ENCODE measurements around the gene ULK4. TPM values are rescaled to one million over a fixed set of nuclear protein-coding genes. Genes with fewer than 3 reads are reported as not detected.

Gene ULK4
- total and polyA plus RNA-seq, 2 donors (not counting 1 experiment from before 2014, with no cell fraction given) = 9.1 to 9.7 TPM

- H3K9ac ChIP-seq (ENCODE audit: insufficient read depth, low read length) = no peak overlapping the region
- H3K79me2 ChIP-seq (ENCODE audit: control insufficient read depth, insufficient read depth, low read length) = no peaks in the 10 kb centered on the region
- DNase-seq (ENCODE audit: low read depth in 2 of 2) = peak; percentile 79 to 96
- no peak overlapping the region for H2AFZ ChIP-seq (ENCODE audit: low read length)
- no peaks in the 10 kb centered on the region for H3K4me1 ChIP-seq (ENCODE audit: control insufficient read depth, extremely low read depth, insufficient read depth, low read length)
- TF ChIP-seq EZH2 (IDR thresholded peaks at IDR 0.05; ENCODE audit: low read length, missing control alignments) = no peak
- H3K9me3 ChIP-seq (ENCODE audit: control insufficient read depth, insufficient read depth, low read depth, low read length) = no peaks in the 10 kb centered on the region
- H3K27ac ChIP-seq (ENCODE audit: insufficient read depth, low read length) = no peak overlapping the region
- H3K4me2 ChIP-seq (ENCODE audit: extremely low read depth, insufficient read depth, low read length) = no peak overlapping the region
- H3K36me3 ChIP-seq (ENCODE audit: control insufficient read depth, insufficient read depth, low read length) = no peaks in the 10 kb centered on the region
- H3K4me3 ChIP-seq (replicated peaks in 1 of 4; ENCODE audit: control extremely low read depth in 1 of 4, insufficient read depth in 1 of 4, low read depth in 3 of 4, low read length in 4 of 4) = no peak overlapping the region
- no peaks in the 10 kb centered on the region for H3K27me3 ChIP-seq (ENCODE audit: control insufficient read depth, insufficient read depth, low read length)
- H4K20me1 ChIP-seq (ENCODE audit: control insufficient read depth, extremely low read depth, insufficient read depth, low read length) = no peaks in the 10 kb centered on the region
Observed at GRCh38 chr3:41682996-41683395, 278.9 kb downstream of the ULK4 start.

GRCh38 chr3:41682382-41682781, 279.5 kb downstream of the ULK4 start:
- no peaks in the 10 kb centered on the region for H3K36me3 ChIP-seq (ENCODE audit: control insufficient read depth, insufficient read depth, low read length)
- no peak overlapping the region for H3K9ac ChIP-seq (ENCODE audit: insufficient read depth, low read length)
- H3K27ac ChIP-seq (ENCODE audit: insufficient read depth, low read length) = no peak overlapping the region
- H3K9me3 ChIP-seq (ENCODE audit: control insufficient read depth, insufficient read depth, low read depth, low read length) = no peaks in the 10 kb centered on the region
- no peak for TF ChIP-seq EZH2 (IDR thresholded peaks at IDR 0.05; ENCODE audit: low read length, missing control alignments)
- no peak for TF ChIP-seq CTCF (conservative IDR thresholded peaks at IDR 0.05 in 1 of 2, IDR thresholded peaks at IDR 0.05 in 1 of 2; ENCODE audit: low read depth in 1 of 2, low read length in 2 of 2)
- no peaks in the 10 kb centered on the region for H3K4me1 ChIP-seq (ENCODE audit: control insufficient read depth, extremely low read depth, insufficient read depth, low read length)
- no peak overlapping the region for H2AFZ ChIP-seq (ENCODE audit: low read length)
- no peaks in the 10 kb centered on the region for H4K20me1 ChIP-seq (ENCODE audit: control insufficient read depth, extremely low read depth, insufficient read depth, low read length)
- H3K79me2 ChIP-seq (ENCODE audit: control insufficient read depth, insufficient read depth, low read length) = no peaks in the 10 kb centered on the region
- H3K4me2 ChIP-seq (ENCODE audit: extremely low read depth, insufficient read depth, low read length) = no peak overlapping the region
- no peak overlapping the region for H3K4me3 ChIP-seq (replicated peaks in 1 of 4; ENCODE audit: control extremely low read depth in 1 of 4, insufficient read depth in 1 of 4, low read depth in 3 of 4, low read length in 4 of 4)
- no peaks in the 10 kb centered on the region for H3K27me3 ChIP-seq (ENCODE audit: control insufficient read depth, insufficient read depth, low read length)
- no peak for DNase-seq (ENCODE audit: low read depth in 2 of 2)

- H3K9me3 ChIP-seq (ENCODE audit: control insufficient read depth, insufficient read depth, low read depth, low read length) = no peaks in the 10 kb centered on the region
- H3K9ac ChIP-seq (ENCODE audit: insufficient read depth, low read length) = no peak overlapping the region
- DNase-seq (ENCODE audit: low read depth in 2 of 2) = peak; percentile 95 to 97
Observed at GRCh38 chr3:41681479-41681878, 280.4 kb downstream of the ULK4 start.

More at GRCh38 chr3:41681479-41681878, 280.4 kb downstream of the ULK4 start:
- Histone ChIP-seq H3K36me3 (ENCODE audit: control insufficient read depth, insufficient read depth, low read length) (no peaks in the 10 kb centered on the region), H3K4me3 (replicated peaks in 1 of 4; ENCODE audit: control extremely low read depth in 1 of 4, insufficient read depth in 1 of 4, low read depth in 3 of 4, low read length in 4 of 4) (no peak overlapping the region), H3K27ac (ENCODE audit: insufficient read depth, low read length) (no peak overlapping the region), H3K4me2 (ENCODE audit: extremely low read depth, insufficient read depth, low read length) (peak overlapping the region; percentile 11), H3K79me2 (ENCODE audit: control insufficient read depth, insufficient read depth, low read length) (no peaks in the 10 kb centered on the region), H3K4me1 (ENCODE audit: control insufficient read depth, extremely low read depth, insufficient read depth, low read length) (no peaks in the 10 kb centered on the region), H2AFZ (ENCODE audit: low read length) (no peak overlapping the region), H3K27me3 (ENCODE audit: control insufficient read depth, insufficient read depth, low read length) (no peaks in the 10 kb centered on the region), H4K20me1 (ENCODE audit: control insufficient read depth, extremely low read depth, insufficient read depth, low read length) (no peaks in the 10 kb centered on the region)
- no peak for TF ChIP-seq CTCF (conservative IDR thresholded peaks at IDR 0.05 in 1 of 2, IDR thresholded peaks at IDR 0.05 in 1 of 2; ENCODE audit: low read depth in 1 of 2, low read length in 2 of 2)
- no peak for TF ChIP-seq EZH2 (IDR thresholded peaks at IDR 0.05; ENCODE audit: low read length, missing control alignments)
